Naive thymus-derived CD4-positive, alpha-beta T cell (primary cell): ENCODE data around the gene C16orf87. TPM values are rescaled to one million over a fixed set of nuclear protein-coding genes. Genes with fewer than 3 reads are reported as not detected.

ENCODE experiments used
- ATAC-seq: fragments of 150-1000 bp; cut with Tn5 transposase; 2 replicates; pipeline ENCODE4 v1.10.0; 2021; ENCODE audit warnings: mild to moderate bottlenecking, moderate library complexity
- CTCF ChIA-PET: fragments of 350-600 bp; sonication (Branson Sonifier 250); formaldehyde crosslinking; loops from one replicate; lab custom pipeline; 2021; ENCODE audit warnings: antibody characterized with exemption; lab: Charles Lee
- POLR2A ChIA-PET: fragments of 350-600 bp; sonication (Branson Sonifier 250); formaldehyde crosslinking; loops from one replicate; lab custom pipeline; 2021; ENCODE audit warnings: antibody characterized with exemption, inconsistent platforms; lab: Charles Lee
- DNase-seq, 9 donors: peaks; one replicate each; pipeline versions ENCODE4 v3.0.0 to v3.0.0-alpha.2; 2020 to 2022; ENCODE audit warnings: mixed read lengths in 1 of 9
- H3K27ac ChIP-seq: one replicate; pipeline ENCODE4 v1.7.0; 2013; ENCODE audit warnings: mild to moderate bottlenecking, low read depth, low read length, moderate library complexity
- H3K27me3 ChIP-seq, 2 donors: one replicate each; pipeline ENCODE4 v1.7.0; 2013; ENCODE audit warnings: low read length in 2 of 2, mild to moderate bottlenecking in 2 of 2, moderate library complexity in 2 of 2; ENCODE audit not compliant: control insufficient read depth in 2 of 2, insufficient read depth in 2 of 2
- H3K36me3 ChIP-seq, 3 experiments: 1 replicate in 2 of 3; 2 replicates in 1 of 3; pipeline ENCODE4 v1.7.0; 2013; ENCODE audit warnings: low read length in 3 of 3, mild to moderate bottlenecking in 3 of 3, moderate library complexity in 1 of 3; ENCODE audit not compliant: insufficient read depth in 3 of 3, control insufficient read depth in 2 of 3
- H3K4me1 ChIP-seq, 2 donors: one replicate each; pipeline ENCODE4 v1.7.0; 2013; ENCODE audit warnings: low read length in 2 of 2, mild to moderate bottlenecking in 2 of 2, moderate library complexity in 1 of 2; ENCODE audit not compliant: control insufficient read depth in 2 of 2, insufficient read depth in 2 of 2
- H3K4me3 ChIP-seq: 2 replicates; pipeline ENCODE4 v1.7.0; 2013; ENCODE audit warnings: mild to moderate bottlenecking, low read length
- H3K9me3 ChIP-seq, 3 experiments: 1 replicate in 2 of 3; 2 replicates in 1 of 3; pipeline ENCODE4 v1.7.0; 2013; ENCODE audit warnings: low read length in 3 of 3; ENCODE audit not compliant: control insufficient read depth in 2 of 3
- H3K27ac Mint-ChIP-seq, 9 donors: one replicate each; pipeline ENCODE4 v1.8.0; 2020 to 2022; ENCODE audit warnings: mixed read lengths in 9 of 9, mild to moderate bottlenecking in 8 of 9, moderate library complexity in 5 of 9, inconsistent platforms in 2 of 9
- H3K27me3 Mint-ChIP-seq, 5 donors: one replicate each; pipeline ENCODE4 v1.8.0; 2021 to 2022; ENCODE audit warnings: mixed read lengths in 5 of 5, mild to moderate bottlenecking in 1 of 5
- H3K36me3 Mint-ChIP-seq, 5 donors: one replicate each; pipeline ENCODE4 v1.8.0; 2020 to 2022; ENCODE audit warnings: mixed read lengths in 5 of 5, mild to moderate bottlenecking in 3 of 5, inconsistent platforms in 1 of 5
- H3K4me1 Mint-ChIP-seq, 7 donors: one replicate each; pipeline ENCODE4 v1.8.0; 2020 to 2022; ENCODE audit warnings: mixed read lengths in 7 of 7, mild to moderate bottlenecking in 3 of 7, inconsistent platforms in 1 of 7
- H3K4me3 Mint-ChIP-seq, 10 donors: one replicate each; pipeline ENCODE4 v1.8.0; 2020 to 2022; ENCODE audit warnings: mild to moderate bottlenecking in 10 of 10, mixed read lengths in 10 of 10, moderate library complexity in 6 of 10, inconsistent platforms in 2 of 10
- H3K9me3 Mint-ChIP-seq, 11 donors: one replicate each; pipeline ENCODE4 v1.8.0; 2020 to 2022; ENCODE audit warnings: mixed read lengths in 11 of 11, mild to moderate bottlenecking in 4 of 11, inconsistent platforms in 1 of 11, moderate library complexity in 1 of 11
- intact Hi-C, 2 donors: fragments of 100-400 bp; cut with micrococcal nuclease; formaldehyde crosslinking; loops; one replicate each; pipeline ENCODE4 v1.15.1; 2023
- polyA plus RNA-seq, 2 donors: library from polyadenylated mRNA; unstranded; fragments of 300-500 nt; fragmentation: Illumina TruSeq; gene quantifications; one replicate each; pipeline ENCODE4 v1.2.3, GENCODE V29; 2021
- total RNA-seq, 6 experiments: library from RNA in 5 of 6; stranded (reverse) in 5 of 6; gene quantifications; 1 replicate in 5 of 6; 2 replicates in 1 of 6; pipeline ENCODE4 v1.2.3 and lab custom pipeline; 2021 to 2026

C16orf87 gene
- total and polyA plus RNA-seq, 7 experiments from 2014 or later, result 5.3 to 14.0 (median 8.8) TPM

- H3K4me3 Mint-ChIP-seq, result no peak overlapping the region
- H3K27ac ChIP-seq, result no peak overlapping the region
- peaks cover 0 to 4% (median 0%) of the 10 kb centered on the region in 5 donors for H3K27me3 Mint-ChIP-seq
- H3K27ac Mint-ChIP-seq, result no peak overlapping the region
- POLR2A ChIA-PET, result no interaction called here
- H3K36me3 ChIP-seq, result no peaks in the 10 kb centered on the region
- ATAC-seq, result no peak
- no peaks in the 10 kb centered on the region for H3K4me1 Mint-ChIP-seq
- H3K27me3 ChIP-seq, result no peaks in the 10 kb centered on the region
- DNase-seq, result no peak
- no peaks in the 10 kb centered on the region for H3K9me3 ChIP-seq
- H3K9me3 Mint-ChIP-seq, result no peaks in the 10 kb centered on the region
- no peaks in the 10 kb centered on the region for H3K36me3 Mint-ChIP-seq
- H3K4me1 ChIP-seq, result no peaks in the 10 kb centered on the region
- CTCF ChIA-PET, result no interaction called here
- H3K4me3 ChIP-seq, result no peak overlapping the region
- intact Hi-C loops, result no loop called here
These were observed 71.7 kb downstream of the C16orf87 start for GRCh38 chr16:46759309-46759708.

GRCh38 chr16:46757339-46758050 is 73.5 kb downstream of the C16orf87 start:
- Mint-ChIP-seq H3K27ac (no peak overlapping the region), H3K4me3 (no peak overlapping the region), H3K4me1 (no peaks in the 10 kb centered on the region), H3K36me3 (no peaks in the 10 kb centered on the region), H3K27me3 (peaks cover 0 to 4% (median 0%) of the 10 kb centered on the region in 5 donors), H3K9me3 (no peaks in the 10 kb centered on the region)
- ChIA-PET POLR2A (interaction anchor here (0.6 kb wide), 1 partner anchor 47 kb away, joined by 5 read pairs; no protein-coding TSS in a partner anchor), CTCF (interaction anchor here (0.6 kb wide), 1 partner anchor 49 kb away, joined by 3 read pairs; no protein-coding TSS in a partner anchor)
- ATAC-seq (no peak), DNase-seq (no peak)
- no peak overlapping the region for H3K27ac ChIP-seq
- no peaks in the 10 kb centered on the region for H3K36me3 ChIP-seq
- H3K27me3 ChIP-seq, result no peaks in the 10 kb centered on the region
- H3K4me1 ChIP-seq, result no peaks in the 10 kb centered on the region
- no peaks in the 10 kb centered on the region for H3K9me3 ChIP-seq
- no peak overlapping the region for H3K4me3 ChIP-seq
- intact Hi-C loops, result no loop called here

- no peaks in the 10 kb centered on the region for H3K9me3 Mint-ChIP-seq
- Histone ChIP-seq H3K36me3 (no peaks in the 10 kb centered on the region), H3K27ac (no peak overlapping the region), H3K4me1 (no peaks in the 10 kb centered on the region), H3K4me3 (no peak overlapping the region), H3K9me3 (no peaks in the 10 kb centered on the region), H3K27me3 (no peaks in the 10 kb centered on the region)
- intact Hi-C loops, result no loop called here
- ATAC-seq (no peak), DNase-seq (no peak)
- no peaks in the 10 kb centered on the region for H3K4me1 Mint-ChIP-seq
- no peaks in the 10 kb centered on the region for H3K36me3 Mint-ChIP-seq
- peaks cover 0 to 4% (median 0%) of the 10 kb centered on the region in 5 donors for H3K27me3 Mint-ChIP-seq
- POLR2A ChIA-PET, result no interaction called here
- no peak overlapping the region for H3K27ac Mint-ChIP-seq
- CTCF ChIA-PET, result no interaction called here
- no peak overlapping the region for H3K4me3 Mint-ChIP-seq
These were observed 74.2 kb downstream of the C16orf87 start for GRCh38 chr16:46756772-46757171.

GRCh38 chr16:46753015-46753414 is 78.0 kb downstream of the C16orf87 start:
- H3K4me1 ChIP-seq, result no peaks in the 10 kb centered on the region
- H3K9me3 Mint-ChIP-seq, result no peaks in the 10 kb centered on the region
- no peak overlapping the region for H3K27ac Mint-ChIP-seq
- H3K36me3 ChIP-seq, result no peaks in the 10 kb centered on the region
- ChIA-PET CTCF (no interaction called here), POLR2A (no interaction called here)
- no peak overlapping the region for H3K4me3 ChIP-seq
- H3K27ac ChIP-seq, result no peak overlapping the region
- no peaks in the 10 kb centered on the region for H3K4me1 Mint-ChIP-seq
- H3K27me3 Mint-ChIP-seq, result no peaks in the 10 kb centered on the region
- intact Hi-C loops, result no loop called here
- H3K36me3 Mint-ChIP-seq, result no peaks in the 10 kb centered on the region
- DNase-seq (no peak), ATAC-seq (no peak)
- H3K9me3 ChIP-seq, result no peaks in the 10 kb centered on the region
- H3K4me3 Mint-ChIP-seq, result no peak overlapping the region
- no peaks in the 10 kb centered on the region for H3K27me3 ChIP-seq

GRCh38 chr16:46751381-46751780 is 79.6 kb downstream of the C16orf87 start:
- Mint-ChIP-seq H3K36me3 (no peaks in the 10 kb centered on the region), H3K27me3 (no peaks in the 10 kb centered on the region), H3K4me3 (no peak overlapping the region), H3K27ac (peak overlapping the region in 1 of 9 donors; percentile 32), H3K9me3 (no peaks in the 10 kb centered on the region), H3K4me1 (no peaks in the 10 kb centered on the region)
- H3K4me1 ChIP-seq, result no peaks in the 10 kb centered on the region
- no peaks in the 10 kb centered on the region for H3K27me3 ChIP-seq
- POLR2A ChIA-PET, result no interaction called here
- CTCF ChIA-PET, result no interaction called here
- no peak overlapping the region for H3K4me3 ChIP-seq
- DNase-seq (no peak), ATAC-seq (no peak)
- intact Hi-C loops, result no loop called here
- H3K27ac ChIP-seq, result no peak overlapping the region
- no peaks in the 10 kb centered on the region for H3K9me3 ChIP-seq
- no peaks in the 10 kb centered on the region for H3K36me3 ChIP-seq

DNA sequence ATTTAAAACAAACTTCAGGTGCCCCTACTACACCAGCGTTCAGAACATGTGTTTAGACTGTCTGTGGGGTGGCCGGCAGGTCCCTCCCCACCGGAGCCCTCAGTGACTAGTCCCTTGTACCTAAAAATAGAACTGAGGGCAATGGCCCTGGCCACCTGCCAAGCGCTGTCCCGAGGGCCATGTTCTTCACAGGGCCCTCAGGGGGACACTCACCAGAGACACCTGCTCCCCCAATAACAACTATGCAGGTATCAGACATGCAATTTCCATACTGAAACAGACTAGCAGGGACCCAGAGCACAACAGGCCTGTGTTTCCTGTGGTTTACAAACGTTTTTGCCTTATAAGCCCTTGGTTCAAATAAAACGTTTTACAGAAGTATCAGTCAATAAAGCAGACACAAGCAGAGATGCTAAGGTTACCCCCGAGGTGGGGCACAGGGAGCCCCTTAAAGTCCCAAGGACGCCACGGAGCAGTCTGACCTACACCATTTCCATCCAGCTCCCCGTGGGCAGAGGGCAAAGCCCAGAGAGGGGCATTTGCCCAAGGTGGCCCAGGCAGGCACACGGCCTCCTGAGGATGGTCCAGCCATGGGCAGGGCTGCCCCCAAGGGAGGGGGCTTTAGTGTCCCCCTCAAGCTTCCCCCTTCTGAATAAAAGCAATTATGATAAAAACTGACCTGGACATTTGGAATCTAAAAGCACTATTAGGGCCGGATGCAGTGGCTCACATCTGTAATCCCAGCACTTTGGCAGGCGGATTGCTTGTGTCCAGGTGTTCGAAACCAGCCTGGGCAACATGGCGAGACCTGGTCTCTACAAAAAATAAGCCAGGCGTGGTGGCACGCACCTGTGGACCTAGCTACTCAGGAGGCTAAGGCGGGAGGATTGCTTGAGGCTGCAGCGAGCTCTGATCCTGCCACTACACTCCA is 81.9 kb downstream of the C16orf87 start:
- Mint-ChIP-seq H3K4me3 (no peak overlapping the region), H3K27me3 (no peaks in the 10 kb centered on the region), H3K4me1 (no peaks in the 10 kb centered on the region), H3K9me3 (no peaks in the 10 kb centered on the region), H3K36me3 (no peaks in the 10 kb centered on the region), H3K27ac (no peak overlapping the region)
- DNase-seq (no peak), ATAC-seq (no peak)
- intact Hi-C loops, result no loop called here
- Histone ChIP-seq H3K36me3 (no peaks in the 10 kb centered on the region), H3K4me3 (no peak overlapping the region), H3K9me3 (no peaks in the 10 kb centered on the region), H3K27me3 (no peaks in the 10 kb centered on the region), H3K4me1 (no peaks in the 10 kb centered on the region), H3K27ac (no peak overlapping the region)
- ChIA-PET CTCF (no interaction called here), POLR2A (no interaction called here)
